ENCODE measurements around the gene COPA.
A peak's percentile ranks its signal among the peaks of the same experiment; 100 is the strongest.

Gene COPA

DNA sequence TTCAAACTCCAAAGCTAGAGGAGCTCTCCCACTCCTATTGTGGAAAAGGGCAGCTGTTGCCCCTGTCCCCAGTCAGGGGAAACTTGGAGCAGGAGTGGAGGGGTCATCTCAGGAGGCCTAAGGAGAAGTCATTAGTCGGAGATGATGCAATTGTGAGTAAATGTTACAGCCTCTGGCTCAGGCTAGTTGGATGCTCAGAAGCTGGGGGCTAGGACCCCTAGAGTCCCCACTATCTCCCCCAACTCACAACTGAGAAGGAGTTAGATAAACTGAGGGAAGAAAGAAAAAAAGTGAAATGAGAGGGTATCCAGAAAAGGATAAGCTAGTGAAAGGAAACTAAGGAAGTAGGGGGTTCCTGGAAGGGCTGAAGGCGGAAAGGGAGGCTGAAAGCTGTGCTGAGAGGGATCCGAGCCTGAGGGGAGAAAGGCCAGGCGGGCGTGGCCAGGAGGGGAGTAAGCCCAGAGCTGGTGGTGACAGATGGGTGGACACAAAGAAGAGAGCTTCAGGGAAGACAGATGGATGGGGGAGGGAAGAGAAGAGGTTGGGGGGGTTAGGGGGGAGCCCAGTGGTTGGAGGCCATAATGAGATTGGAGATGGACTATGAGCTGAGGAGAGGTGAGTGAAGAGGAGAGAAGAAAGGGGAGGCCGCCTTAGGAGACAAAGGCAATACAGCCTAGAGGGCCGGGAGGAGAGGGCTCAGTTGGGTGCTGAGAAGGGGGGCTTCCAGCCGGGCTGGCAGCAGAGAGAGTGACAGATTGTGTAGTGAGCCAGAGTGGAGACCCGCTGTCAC, 19.3 kb upstream of the COPA start:
- DNase-seq: peak; percentile 26

DNA sequence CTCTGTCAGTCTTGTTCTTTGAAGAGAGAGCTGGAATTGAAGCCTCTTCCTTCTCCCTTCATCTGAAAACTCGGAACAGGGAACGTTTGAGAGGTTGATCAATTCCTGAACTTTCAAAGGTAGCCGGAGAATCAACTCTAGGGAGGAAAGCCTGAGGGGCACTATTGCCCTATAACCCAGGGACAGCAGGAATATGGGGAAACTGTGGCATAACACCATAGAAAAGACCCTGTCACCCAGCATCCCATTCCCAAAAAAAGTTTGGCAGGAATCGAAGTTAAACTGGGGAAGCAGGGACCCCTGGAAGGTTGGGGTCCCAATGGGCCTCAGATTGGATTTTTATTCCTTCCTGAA, 18.7 kb upstream of the COPA start:
- DNase-seq: no peak

DNA sequence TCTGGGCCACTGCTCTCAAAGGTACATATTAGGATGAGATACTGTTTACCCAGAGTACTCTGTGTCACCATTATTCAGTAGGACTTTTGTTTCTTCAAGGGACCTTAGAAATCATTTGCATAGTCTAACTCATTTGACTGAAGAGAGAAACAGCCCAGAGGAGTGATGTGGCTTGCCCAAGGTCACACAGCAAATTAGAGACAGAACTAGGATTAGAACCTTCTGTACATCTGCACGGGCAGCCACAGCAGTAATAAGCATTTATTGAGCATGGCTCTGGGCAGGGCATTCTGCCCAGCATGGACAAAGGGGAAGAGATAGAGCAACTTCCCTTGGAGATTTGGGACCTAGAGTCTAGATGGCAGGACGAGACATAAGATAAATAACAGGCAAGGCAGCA, 18.1 kb upstream of the COPA start:
- no peak for DNase-seq

DNA sequence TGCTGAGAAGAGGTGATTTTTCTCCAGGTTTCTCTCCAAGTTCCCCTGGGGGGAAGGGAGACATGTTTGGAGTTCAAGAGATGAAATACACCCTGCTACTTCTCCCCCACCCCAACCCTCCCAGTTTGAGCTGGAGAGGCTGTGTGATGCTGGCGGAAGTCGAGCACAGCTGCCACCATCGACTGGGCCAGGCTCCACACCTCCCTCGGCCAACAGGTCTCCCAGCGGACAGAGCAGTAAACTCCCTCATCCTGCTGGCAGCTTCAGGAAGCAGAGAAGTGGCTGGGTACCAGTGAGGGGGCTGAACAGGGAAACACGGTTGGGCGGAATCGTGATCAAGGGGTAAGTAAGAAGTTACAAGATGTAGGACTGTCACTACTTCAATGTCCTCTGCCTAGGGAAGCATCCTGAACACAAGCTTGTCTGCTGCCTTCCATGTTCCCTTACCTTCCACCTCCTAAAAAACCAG, 17.2 kb upstream of the COPA start:
- DNase-seq: no peak

DNA sequence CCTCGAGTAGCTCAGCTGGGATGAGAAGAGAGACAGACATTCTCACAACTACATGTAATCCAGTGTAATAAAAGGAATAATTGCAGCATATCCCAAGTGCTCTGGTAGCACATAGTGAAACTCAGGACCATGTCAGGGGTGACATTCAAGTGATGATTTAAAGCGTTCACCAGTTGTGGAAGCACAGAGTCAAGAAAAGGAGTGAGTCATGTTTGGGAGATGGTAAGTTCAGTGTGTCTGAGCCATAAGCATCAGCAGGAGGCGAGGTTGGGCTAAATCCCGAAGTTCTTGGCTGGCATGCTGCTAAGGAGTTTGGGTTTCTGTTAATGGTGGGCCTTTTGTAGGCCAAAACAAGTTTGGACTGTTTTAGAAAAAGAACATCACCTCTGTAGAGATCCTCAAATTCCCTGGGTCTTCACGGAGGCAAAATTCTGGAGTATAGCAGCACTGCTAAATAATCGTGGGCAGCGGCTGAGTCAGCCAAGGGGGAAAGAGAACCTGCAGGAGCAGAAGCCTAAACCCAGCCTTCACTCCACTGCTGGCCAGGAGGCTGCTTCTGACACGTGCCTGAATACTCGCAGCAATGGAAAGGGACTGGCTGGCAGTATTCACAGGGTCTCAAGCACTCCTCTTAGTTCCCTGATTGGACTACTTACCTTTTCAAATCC, 16.6 kb upstream of the COPA start:
- no peak for DNase-seq

DNA sequence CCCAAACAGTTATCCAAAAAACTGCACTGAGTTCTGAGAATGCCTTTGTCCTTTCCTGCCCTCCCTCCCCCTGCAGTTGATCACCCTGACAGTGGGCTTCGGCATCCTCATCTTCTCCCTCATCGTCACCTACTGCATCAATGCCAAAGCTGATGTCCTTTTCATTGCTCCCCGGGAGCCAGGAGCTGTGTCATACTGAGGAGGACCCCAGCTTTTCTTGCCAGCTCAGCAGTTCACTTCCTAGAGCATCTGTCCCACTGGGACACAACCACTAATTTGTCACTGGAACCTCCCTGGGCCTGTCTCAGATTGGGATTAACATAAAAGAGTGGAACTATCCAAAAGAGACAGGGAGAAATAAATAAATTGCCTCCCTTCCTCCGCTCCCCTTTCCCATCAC, 15.0 kb upstream of the COPA start:
- DNase-seq: no peak

DNA sequence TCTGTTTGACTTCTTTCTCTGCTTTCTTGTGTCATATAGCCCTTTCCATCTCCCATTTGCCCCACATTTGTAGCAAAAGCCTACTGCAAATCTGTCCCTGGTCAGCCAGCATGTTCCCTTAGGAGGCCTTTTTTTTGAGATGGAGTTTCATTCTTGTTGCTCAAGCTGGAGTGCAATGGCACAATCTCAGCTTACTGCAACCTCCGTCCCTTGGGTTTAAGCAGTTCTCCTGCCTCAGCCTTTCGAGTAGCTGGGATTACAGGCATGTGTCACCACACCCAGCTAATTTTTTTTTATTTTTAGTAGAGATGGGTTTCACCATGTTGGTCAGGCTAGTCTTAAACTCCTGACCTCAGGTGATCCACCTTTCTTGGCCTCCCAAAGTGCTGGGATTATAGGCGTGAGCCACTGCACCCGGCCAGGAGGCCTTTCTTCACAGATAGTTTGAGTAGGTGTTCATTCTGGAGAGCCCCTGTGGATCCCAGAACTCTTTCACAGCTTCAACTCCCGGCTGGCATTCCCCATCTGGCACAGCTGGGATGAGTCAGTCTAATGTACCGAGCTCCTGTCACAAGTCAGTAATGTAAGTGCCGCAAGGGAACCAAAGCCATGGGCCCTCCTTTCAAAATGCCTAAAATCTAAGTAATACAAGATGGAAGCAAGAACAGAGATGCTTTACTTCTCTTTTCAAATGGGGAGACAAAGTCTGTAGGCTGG, 14.4 kb upstream of the COPA start:
- DNase-seq: peak; percentile 19

DNA sequence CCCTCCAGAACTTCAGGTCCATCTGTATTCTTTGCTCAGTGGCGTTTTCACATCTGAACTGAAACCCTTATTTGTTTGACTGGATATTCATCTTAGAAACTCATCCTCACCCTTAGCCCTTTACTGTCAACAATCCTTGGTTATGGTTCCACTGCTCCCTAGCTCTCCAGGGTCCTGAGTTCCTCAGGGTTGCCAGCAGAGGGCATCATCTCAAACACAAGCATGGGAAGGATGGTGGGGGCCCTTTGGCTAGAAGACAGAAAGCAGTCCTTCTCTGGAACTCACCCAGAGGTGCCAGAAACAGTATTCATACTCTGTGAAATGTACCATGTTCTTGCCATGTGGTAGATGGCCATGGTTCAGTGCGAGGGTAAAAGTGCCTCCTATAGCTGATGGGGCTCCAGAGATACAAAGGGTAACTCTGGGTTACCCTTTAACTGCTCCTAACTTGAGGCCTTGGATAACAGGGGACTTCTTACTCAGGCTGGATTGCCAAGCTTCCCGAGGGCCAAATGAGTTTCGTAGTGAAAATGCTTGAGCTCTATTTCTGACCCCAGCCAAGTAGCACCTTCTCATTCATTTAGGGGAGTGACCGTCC, 11.4 kb upstream of the COPA start:
- peak; percentile 36 for DNase-seq

DNA sequence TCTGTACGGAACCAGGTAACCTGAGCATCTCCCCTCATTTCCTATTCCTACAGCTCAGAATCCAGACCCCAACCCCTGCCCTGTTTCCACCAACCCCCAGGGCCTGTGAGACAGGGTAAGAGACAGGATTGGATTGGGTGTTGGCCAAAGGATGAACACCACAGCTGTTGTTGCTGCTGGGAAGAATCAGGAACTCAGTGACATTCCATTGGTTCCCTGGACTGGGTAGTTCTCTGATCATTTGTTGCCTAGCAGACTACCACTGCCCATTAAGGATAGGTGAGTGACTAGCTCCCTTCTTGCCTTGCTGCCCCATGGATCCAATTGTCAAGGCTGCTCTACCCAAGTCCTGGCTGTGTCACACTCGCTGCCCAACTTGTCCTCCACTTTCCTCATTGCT, 10.2 kb upstream of the COPA start:
- DNase-seq: no peak

DNA sequence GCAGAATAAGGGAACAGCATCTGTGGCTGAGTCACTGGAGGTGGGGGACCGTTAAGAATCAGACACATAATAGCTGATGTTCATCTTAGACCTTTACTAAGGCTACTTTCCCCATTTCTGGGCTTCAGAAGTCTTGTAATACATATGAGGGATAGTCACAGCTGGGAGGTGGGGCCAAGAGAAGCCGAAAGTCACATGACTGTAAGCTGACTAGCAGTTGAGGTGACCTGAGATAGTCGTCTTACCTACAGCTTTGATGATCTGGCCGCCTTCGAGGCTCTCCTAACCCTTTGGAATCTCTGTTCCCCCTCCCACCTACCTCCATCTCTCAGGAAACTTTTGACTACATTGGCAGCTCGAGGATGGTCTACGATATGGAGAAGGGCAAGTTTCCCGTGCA, 9.5 kb upstream of the COPA start:
- DNase-seq: no peak

DNA sequence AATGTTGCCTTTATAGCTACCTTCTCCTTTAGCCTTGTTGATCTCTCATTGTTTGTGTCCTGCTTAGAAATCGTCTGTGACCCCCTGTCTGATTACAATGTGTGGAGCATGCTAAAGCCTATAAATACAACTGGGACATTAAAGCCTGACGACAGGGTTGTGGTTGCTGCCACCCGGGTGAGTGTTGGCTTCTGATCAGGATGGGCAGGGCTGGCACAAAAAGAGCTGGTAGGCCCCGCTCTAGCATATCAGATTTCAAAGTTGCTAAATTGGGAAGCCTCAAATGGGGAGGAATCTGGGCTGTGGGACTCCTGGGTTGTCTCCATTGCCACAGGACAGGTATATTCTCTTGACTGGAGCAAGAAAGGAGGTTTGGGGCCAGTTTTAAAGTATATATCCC, 8.6 kb upstream of the COPA start:
- DNase-seq: no peak

DNA sequence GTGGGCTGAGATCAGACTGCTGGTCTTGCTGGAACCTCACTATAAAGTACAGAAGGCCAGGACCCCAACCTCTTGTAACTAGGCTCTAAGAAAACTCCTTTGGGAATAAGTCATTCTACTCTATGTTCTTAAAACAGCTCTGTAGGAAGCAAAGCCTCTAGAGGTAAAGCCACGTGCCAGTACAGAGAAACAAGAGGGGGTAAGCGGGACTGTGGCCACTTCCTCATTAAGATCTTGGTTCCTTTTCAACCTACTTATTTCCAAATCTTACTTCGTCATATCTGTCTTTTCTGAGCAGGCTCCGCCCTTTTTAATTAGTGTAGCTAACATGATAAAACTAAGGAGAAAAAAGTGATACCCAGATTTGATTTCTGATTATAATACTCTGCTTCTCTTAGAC, 3.9 kb upstream of the COPA start:
- DNase-seq: no peak

DNA sequence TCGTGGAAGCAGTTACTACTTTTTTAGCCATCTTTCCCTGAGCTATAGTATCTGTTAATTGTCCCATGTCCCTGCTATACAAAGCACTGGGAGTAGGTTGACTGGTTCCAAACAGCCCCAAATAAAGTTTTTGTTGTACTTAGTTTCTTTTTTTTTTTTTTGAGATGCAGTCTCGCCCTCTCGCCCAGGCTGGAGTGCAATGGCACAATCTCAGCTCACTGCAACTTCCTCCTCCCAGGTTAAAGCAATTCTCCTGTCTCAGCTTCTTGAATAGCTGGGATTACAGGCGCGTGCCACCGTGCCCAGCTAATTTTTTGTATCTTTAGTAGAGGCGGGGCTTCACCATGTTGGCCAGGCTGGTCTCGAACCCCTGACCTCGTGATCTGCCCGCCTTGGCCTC, 3.4 kb upstream of the COPA start:
- DNase-seq: no peak

DNA sequence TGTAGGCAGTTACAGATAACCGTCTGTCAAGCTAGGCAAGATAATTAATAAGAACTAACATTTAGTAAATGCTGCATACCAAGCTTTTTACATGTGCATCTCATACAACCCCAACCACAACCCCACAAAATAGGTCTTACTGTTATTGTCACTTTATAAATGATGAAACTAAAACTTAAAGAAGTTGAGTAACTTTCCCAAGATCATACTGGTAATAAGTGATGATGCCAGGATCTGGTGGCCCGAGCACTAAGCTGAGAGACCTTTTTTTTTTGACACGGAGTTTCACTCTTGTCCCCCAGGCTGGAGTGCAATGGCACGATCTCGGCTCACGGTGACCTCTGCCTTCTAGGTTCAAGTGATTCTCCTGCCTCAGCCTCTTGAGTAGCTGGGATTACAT, 1.9 kb upstream of the COPA start:
- DNase-seq: no peak

DNA sequence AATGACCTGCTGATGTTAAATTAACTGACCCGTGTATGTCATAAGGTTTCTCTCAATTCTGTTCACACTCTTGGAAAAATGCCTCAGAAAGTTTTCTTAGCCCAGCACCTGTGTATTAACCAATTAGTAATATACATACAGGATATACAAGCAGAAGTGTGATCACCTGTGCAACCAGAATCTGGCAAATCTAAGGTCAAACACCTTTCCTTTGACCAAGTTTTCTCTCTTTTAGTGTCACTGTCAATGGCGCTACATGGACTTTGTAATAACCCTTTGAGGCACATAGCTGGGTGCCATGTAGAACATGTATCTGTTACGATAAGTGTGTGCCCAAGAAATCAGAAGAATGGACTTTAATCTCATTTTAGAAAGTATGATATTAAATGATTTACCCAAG, 1.2 kb upstream of the COPA start:
- no peak for DNase-seq

DNA sequence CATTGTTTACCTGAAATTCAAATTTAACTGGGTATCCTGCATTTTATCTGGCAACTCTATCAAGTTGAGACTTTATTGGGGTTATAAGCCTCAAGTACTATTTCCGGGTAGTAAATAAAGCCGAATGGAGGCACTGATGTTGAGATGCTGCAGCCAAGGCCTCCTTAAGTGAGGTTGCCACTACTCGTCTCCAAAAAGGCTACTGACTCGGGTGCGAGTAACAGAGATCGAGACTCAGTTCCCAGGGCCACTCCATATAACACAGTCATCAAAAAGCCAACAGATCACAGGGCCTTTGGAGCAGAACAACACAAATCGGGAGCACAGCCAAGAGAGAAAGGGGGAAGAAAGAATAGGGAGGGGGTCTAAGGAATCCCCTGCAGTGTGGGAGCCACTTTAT, 524 bp downstream of the COPA start:
- DNase-seq: peak; percentile 12

DNA sequence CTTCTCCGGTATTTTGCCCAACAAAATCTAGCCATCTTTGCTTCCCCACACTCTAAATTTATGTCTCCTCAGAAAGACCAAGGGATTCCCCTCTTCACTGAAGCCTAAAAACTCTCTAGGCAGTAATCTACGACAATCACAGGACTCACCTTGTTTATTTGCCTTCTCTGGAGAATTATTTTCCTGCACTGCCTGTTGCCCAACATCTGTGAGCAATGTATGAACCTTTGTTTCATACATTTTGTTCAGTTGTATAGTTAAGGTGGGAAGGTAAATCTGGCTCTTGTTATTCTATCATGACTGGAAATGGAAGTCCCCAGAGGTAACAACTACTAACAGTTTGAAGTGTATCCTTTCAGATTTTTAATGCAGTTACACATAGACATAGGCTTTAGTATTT, 2.2 kb downstream of the COPA start:
- no peak for DNase-seq

DNA sequence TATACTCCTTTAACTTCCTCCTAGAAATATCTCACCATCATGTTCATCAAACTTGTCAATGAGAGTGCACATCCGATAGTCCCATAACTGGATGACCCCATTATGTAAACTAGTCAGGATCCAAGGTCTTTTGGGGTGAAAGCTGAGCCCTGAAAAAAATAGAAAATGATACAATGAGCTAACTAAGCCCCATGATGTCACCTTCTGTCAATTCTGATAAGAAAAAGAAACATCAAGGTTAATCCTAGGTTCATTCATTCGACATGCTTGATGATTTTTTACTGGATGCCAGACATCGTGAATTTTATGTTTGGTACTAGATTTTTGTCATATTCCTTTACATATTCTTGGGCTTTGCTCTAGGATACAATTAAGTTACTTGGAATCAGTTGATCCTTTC, 2.9 kb downstream of the COPA start:
- no peak for DNase-seq

DNA sequence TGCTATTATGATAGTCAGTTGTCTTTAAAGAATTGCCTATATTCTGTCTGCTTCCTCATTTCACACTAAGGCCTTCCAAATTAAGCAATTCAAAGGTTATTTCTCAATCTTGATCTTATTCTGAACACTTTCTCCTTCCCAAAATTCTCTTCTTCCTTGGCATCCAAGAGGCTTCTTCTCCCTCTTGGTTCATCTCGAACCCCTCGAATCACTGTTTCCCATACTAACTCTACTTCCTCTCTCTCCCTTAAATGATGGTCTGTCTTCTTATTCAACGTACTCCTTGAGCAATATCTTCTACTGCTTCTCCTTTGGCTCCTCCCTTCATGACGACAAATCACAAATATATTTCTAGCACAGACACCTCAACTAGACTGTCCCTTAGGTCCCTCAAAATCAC, 4.5 kb downstream of the COPA start:
- DNase-seq: no peak

DNA sequence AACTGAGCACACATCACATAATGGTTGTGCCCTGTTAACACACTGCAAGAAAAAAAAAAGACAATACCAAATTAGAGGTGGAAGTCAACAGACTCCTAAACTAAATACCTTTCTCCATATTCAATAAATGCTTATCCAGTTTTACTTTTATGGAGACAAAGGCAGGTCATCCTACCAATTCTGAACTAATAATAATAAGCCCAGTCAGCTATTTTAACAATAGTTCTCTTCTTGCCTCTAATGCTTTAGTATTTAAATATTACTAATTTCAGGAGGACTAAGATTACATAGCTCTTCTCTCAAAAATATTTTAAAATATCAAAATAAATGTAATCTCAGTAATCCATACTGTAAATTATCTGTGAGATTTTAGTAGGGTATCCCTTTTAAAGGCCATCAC, 10.5 kb downstream of the COPA start:
- DNase-seq: no peak

DNA sequence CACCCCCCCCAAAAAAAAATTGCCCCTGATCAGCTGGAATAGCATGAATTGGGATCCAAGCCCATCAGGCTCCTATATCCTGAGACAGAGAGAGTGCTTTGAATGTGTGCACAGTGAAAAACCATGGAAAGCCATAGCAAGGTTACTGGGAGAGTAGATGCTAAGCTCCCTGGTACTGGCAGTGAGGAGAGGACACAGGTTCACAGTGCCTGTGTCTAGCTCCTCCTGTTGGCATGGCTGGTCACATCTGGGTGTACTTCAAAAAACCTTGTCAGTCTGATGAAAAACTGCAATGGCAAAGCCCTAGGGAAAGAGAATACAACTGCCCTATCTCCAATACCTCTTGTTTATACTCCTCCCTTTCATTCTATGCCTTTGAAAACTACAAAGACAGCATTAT, 12.9 kb downstream of the COPA start:
- DNase-seq: no peak

DNA sequence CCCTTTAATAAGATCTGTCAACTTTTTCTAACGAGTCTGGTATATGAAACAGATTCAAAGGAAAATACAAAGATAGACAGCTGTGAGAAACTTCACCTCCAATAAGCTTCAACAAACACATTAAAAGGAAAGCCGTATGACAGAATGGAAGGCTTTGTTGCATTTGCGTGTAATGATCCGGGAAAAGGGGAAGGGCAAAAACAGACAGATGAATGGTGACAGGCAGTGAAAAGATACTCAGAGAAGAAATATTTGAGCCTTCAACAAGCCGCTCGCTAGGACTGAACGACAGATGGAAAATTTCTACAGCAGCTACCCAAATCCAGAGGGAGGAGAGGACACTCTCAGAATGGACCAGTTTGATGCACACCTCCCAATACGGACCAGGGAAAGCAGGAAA, 14.9 kb downstream of the COPA start:
- no peak for DNase-seq

DNA sequence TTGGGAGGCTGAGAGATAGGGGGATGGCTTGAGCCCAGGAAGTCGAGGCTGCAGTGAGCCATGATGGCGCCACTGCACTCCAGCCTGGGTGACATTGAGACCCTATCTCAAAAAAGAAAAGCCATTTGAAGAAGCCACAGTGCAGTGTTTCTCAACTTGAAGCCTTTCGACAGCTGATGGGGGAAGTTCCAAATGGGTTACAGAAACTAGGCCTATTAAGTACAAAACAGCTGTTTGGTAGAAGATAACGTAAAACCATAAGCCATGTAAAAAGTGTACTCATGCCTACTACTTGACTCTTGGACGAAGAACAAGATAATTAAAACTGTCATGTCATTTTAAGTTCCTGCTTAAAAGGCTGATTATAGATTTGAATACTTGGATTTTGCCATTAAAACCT, 16.6 kb downstream of the COPA start:
- DNase-seq: no peak

DNA sequence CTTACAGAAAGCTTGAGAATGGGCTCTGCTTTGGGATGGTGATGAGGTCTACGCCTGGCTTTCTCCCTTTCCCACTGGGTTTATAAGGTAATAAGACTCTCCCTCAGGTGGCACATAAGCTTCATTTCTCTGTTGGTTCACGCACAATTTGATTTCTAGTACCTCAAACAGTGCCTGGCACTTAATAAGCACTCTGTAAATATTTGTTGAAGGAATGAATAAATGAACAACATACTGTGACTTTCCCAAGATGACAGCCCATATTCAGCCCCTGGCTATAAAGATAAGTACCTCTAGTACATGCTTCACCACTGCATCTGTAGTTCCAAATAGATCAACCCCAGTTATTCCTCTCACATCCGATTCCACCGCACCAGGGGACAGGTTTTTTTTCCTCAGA, 17.8 kb downstream of the COPA start:
- no peak for DNase-seq
